Measurements from ENCODE around the gene SDHAF3.
"Not testable (repeated sequence)": the region's sequence is repeated elsewhere in the genome, so short reads cannot be mapped to it uniquely, and the experiment has no call there.

The SDHAF3 gene

GRCh38 chr7:97117372-97118188 is at the start of gene SDHAF3:
SDHAF3 (plus strand) TSS chr7:97117698; CDS start chr7:97117724, 26 bp downstream.
- DNase-seq (ENCODE audit: low read depth, low spot score) = peak; percentile 99

GRCh38 chr7:97072025-97072424 is 45.5 kb upstream of the SDHAF3 start:
- not testable (repeated sequence) for DNase-seq (ENCODE audit: low read depth, low spot score)

DNA sequence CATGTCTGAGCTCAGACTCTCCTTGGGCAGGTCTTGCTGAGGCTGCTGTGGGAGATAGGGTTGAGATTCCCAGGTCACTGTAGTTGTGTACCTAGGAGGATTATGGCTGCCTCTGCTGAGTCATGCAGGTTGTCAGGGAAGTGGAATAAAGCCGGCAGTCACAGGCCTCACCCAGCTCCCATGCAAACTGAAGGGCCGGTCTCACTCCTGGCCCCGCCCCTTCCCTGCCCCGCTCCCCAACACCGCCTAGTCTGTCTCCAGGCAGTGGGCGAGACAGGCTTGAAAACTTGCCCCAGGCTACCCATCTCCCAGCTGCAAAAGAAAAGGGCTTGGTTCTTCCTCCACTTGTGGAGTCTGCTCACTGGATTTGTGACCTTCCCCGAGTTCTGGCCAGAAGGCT is 41.6 kb upstream of the SDHAF3 start:
- no peak for DNase-seq (ENCODE audit: low read depth, low spot score)

DNA sequence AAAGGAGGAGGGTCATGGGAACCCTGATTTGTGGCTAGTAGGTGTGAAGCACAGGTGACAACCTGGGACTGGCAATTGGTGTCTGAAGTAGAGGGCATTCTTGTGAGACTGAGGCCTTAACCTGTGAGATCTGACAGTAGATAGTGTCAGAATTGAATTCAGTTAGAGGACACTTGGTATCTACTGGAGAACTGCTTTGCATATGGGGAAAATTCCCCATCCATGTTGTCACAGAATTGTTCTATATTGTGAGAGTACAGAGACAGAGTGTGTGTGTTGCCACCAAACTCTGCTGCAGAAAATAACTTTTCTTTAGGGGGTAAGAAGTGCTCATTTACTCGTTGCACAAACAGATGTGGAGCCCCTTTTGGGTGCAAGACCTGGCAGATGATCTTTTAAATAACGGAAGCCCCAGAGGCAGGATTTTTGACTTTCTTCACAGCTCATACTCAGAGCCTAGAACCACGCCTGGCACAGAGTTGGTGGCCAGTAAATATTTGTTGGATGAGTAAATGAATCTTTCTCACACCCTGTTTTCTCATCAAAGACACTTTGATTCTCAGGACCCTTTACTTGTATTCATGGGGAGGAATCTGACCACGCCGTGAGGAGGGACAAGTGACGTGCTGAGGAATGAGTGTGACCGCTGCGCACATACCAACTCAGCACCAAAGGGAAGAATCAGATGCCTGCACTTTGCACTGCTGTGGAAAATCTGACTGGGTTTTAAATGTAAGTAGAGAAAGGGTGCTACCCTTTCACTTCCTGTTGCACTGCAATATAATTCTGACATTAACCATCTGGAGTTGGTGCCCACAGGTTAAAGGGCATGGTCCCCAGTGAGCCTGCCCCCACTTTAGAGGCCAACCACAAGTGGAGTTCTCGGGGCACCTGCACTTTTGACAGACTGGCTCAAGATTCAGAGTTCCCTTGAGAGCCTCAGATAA is 39.2 kb upstream of the SDHAF3 start:
- no peak for DNase-seq (ENCODE audit: low read depth, low spot score)

DNA sequence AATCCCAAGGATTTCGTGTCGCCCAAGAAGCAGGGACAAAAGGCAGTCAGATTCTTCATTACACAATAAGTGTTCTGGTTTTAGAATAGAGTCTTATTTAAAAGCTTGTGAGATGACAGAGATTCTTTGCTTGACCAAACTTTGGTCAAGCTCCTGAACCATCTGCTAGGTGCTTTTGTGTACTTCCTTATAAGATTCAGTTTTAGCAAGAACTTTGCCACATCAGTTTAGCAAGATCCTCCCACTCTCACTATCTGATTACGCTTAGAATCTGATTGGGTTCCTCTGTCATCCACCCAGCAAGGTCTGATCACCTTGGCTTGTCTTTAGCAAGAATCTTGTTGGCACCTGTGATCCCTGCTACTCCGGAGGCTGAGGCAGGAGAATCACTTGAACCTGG is 38.2 kb upstream of the SDHAF3 start:
- DNase-seq (ENCODE audit: low read depth, low spot score) = no peak

GRCh38 chr7:97081521-97082300 is 35.8 kb upstream of the SDHAF3 start:
- DNase-seq (ENCODE audit: low read depth, low spot score) = no peak

DNA sequence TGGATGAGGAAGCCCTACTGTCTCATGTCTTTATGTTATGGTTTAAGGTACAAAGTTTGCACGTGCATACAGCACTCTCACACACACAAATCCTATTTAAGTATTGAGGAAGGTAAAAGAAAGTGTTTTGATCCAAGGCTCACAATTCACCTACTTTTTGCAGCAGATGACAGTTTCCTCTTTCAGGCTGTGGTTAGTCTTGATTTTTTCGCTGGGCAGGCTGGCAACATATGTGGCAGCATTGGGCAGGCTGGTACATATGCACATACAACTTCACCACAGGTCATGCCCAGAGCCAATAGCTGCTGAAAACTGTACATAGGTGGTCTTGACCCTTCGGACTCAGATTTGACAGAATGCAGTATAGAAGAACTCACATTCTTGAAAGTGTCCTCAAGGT is 29.1 kb upstream of the SDHAF3 start:
- no peak for DNase-seq (ENCODE audit: low read depth, low spot score)

- DNase-seq (ENCODE audit: low read depth, low spot score) = no peak
Measured at GRCh38 chr7:97089771-97090170, 27.7 kb upstream of the SDHAF3 start.

DNA sequence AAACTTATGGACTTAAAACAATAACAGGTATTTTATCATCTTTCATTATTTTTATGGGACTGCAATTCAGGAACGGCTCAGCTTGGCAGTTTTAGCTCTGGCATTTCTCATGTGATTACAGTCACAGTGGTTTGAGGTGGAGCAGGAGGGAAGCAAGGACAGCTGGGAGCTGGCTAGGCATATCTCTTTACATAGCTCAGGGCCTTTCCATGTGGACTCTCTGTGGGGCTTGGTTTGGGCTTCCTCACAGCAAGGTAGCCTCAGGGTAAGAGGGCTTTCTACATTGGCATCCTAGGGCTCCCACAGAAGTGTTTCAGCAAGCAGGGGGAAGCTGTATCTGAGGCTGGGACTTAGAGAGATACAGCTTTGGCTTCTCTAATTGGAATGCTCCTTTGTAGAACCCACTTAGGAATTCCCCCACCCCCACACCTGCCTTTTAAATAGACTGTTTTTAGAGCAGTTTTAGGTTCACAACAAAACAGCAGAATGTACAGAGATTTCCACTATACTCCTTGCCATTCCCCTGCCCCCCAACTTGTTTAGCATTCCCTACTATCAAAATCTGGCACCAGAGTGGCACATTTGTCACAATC is 26.6 kb upstream of the SDHAF3 start:
- DNase-seq (ENCODE audit: low read depth, low spot score) = no peak

GRCh38 chr7:97094284-97094930 is 23.1 kb upstream of the SDHAF3 start:
- peak; percentile 20 for DNase-seq (ENCODE audit: low read depth, low spot score)

- no peak for DNase-seq (ENCODE audit: low read depth, low spot score)
Measured at GRCh38 chr7:97096037-97096436, 21.5 kb upstream of the SDHAF3 start.

GRCh38 chr7:97096661-97097060 is 20.8 kb upstream of the SDHAF3 start:
- no peak for DNase-seq (ENCODE audit: low read depth, low spot score)

DNA sequence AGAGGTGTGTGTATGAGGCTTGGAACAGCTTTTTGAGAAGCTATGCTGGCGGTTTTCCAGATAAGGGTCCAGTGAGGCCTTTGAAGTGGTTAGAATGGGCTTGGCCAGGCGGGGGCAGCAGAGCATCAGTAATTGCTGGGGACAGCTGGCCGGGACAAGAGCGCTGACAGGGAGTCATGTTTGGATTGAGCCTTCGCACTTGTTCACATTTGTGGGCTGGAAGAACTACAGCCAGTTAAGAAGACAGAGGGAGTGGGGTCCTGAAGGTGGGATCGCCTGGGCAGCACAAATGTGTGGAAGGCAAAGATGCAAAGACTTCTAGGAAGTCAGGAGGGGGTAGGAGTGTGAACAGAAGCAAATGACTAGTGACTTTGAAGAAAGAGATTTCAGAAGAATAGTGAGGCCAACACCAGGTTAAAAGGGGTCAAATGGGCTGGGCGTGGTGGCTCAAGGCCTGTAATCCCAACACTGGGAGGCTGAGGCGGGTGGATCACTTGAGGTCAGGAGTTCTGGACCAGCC is 12.7 kb upstream of the SDHAF3 start:
- peak; percentile 86 for DNase-seq (ENCODE audit: low read depth, low spot score)

DNA sequence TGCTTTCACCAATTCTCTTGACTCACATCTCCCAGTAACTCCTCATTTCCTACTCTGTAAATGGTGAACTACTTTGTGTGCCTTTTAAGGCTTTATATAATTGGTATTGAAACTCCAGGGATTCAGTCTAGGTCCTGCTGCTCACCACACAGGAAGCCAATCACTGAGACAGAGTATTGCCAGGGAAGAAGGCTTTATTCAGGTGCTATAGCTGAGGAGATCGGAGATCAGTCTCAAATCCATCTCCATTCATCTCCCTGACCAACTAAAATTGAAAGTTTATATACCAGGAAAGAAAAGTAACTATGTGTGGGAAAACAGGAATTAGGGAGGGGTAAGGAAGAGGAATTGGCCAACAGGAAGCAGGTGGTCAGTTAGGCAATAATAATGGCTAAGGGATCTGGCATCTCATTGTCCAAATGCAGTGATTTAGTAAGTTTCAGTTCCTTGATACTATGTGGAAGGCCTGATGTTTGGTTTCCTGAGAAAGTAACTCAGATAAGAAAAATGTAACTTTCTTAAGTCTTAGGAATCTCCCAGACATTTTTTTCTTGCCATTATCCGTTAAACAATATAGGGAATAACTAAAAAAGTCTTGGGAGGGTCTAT is 10.2 kb upstream of the SDHAF3 start:
- no peak for DNase-seq (ENCODE audit: low read depth, low spot score)

GRCh38 chr7:97116308-97116707 is 1.2 kb upstream of the SDHAF3 start:
- no peak for DNase-seq (ENCODE audit: low read depth, low spot score)

GRCh38 chr7:97117035-97117371 is 495 bp upstream of the SDHAF3 start:
- no peak for DNase-seq (ENCODE audit: low read depth, low spot score)

- no peak for DNase-seq (ENCODE audit: low read depth, low spot score)
Measured at GRCh38 chr7:97118306-97118917, 914 bp downstream of the SDHAF3 start.

DNA sequence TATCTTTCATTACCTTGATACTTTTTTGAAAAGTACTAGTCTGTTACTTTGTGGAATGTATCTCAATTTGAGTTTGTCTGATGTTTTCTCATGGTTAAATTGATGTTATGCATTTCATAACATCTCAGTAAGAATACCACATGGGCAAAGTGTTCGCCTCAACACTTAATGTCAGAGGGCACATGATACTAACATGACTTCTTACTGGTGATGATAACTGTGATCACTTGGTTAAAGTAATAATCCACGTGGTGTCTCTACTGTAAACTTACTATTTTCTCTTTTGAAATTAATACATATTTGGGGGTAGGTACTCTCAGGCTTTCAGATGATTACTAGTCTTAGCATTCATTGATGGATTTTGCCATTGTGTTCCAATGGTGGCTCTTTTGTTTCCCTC is 2.2 kb downstream of the SDHAF3 start:
- DNase-seq (ENCODE audit: low read depth, low spot score) = no peak

DNA sequence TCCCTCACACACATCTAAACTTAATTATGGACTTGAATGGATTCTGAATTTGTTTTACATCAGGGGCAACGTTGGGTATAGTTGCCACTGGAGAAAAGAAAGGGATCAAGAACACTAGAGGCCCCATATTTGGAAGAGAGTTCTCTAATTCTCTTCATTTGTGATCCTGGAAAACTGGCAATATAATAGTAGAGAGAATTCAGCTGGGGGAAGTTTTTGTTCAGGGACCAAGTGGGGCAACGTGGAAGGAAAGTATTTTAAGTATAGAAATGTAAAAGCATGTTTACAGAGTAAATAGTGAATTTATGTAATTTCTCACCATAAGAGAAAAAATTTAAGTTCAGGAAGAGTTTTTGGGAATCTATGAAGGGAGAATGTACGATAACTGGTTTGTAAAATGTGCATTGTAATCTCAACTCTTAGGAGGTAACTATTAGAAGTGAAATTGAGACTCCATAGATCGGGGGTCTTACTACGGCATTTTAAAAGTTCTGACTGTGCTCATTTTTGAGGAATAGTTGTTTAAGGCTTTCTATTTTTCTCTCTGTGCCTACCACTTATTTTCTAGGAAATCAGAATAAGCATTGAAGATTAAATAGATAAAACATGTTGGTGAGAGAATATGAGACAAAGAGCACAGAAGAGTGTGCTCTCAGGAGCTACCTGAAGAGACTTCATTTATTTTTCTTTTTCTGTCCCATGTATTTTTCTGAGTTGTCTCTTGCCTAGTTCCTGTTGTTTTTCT is 3.4 kb downstream of the SDHAF3 start:
- DNase-seq (ENCODE audit: low read depth, low spot score) = no peak
